PC-9 (cell line): ENCODE measurements around the gene DYNLT2B. TPM values are rescaled to one million over a fixed set of nuclear protein-coding genes. Genes with fewer than 3 reads are reported as not detected.
A peak's percentile ranks its signal among the peaks of the same experiment; 100 is the strongest.
"Not testable (repeated sequence)": the region's sequence is repeated elsewhere in the genome, so short reads cannot be mapped to it uniquely, and the experiment has no call there.

Experiments used
- Bru-seq: library from RNA; stranded (reverse); fragments of 400-500 nt; gene quantifications from one replicate; lab custom pipeline; 2021; lab: Mats Ljungman, UMichigan
- BruChase-seq, 2 experiments: library from RNA; stranded (reverse); fragments of 400-500 nt; gene quantifications; one replicate each; lab custom pipeline; 2021; lab: Mats Ljungman, UMichigan
- BruUV-seq: library from RNA; stranded (reverse); fragments of 400-500 nt; replicated peaks from 2 replicates; lab custom pipeline; 2021; lab: Mats Ljungman, UMichigan
- CTCF ChIA-PET: fragments of 300-600 bp; sonication (Branson Sonifier 250); formaldehyde crosslinking; loops from one replicate; lab custom pipeline; 2022; ENCODE audit warnings: antibody characterized with exemption; lab: Charles Lee
- POLR2A ChIA-PET: fragments of 300-600 bp; sonication (Branson Sonifier 250); formaldehyde crosslinking; loops from one replicate; lab custom pipeline; 2022; ENCODE audit warnings: antibody characterized with exemption; ENCODE audit not compliant: unreplicated experiment; lab: Charles Lee
- DNase-seq, 2 experiments: peaks; one replicate each; pipeline versions ENCODE4 v3.0.0 to v3.0.0-alpha.2; 2015 to 2022; ENCODE audit warnings: mixed read lengths in 1 of 2
- H2AFZ ChIP-seq: fragments of 200-600 bp; sonication (generic); 2 replicates; pipeline ENCODE4 v1.8.1; 2017; ENCODE audit warnings: antibody characterized with exemption
- H3F3A ChIP-seq: fragments of 200-600 bp; sonication (generic); 2 replicates; pipeline ENCODE4 v1.8.1; 2017; ENCODE audit warnings: antibody characterized with exemption, mild to moderate bottlenecking, low read depth; ENCODE audit not compliant: insufficient read depth
- H3K27ac ChIP-seq: fragments of 200-600 bp; sonication (generic); 2 replicates; pipeline ENCODE4 v1.6.1; 2016; ENCODE audit warnings: mixed run types
- H3K27me3 ChIP-seq: fragments of 200-600 bp; sonication (generic); 2 replicates; pipeline ENCODE4 v1.6.1; 2016; ENCODE audit warnings: low read depth, mixed run types; ENCODE audit not compliant: insufficient read depth
- H3K36me3 ChIP-seq: fragments of 200-600 bp; sonication (generic); 2 replicates; pipeline ENCODE4 v1.6.1; 2016; ENCODE audit warnings: low read depth, mixed run types
- H3K4me1 ChIP-seq: fragments of 200-600 bp; sonication (generic); replicated peaks from 2 replicates; pipeline ENCODE4 v1.6.1; 2016; ENCODE audit warnings: mixed run types; ENCODE audit not compliant: insufficient read depth
- H3K4me2 ChIP-seq: fragments of 200-600 bp; sonication (generic); 2 replicates; pipeline ENCODE4 v1.6.1; 2017; ENCODE audit warnings: mixed run types
- H3K4me3 ChIP-seq: fragments of 200-600 bp; sonication (generic); 2 replicates; pipeline ENCODE4 v1.6.1; 2016; ENCODE audit warnings: mixed run types
- H3K79me2 ChIP-seq: fragments of 200-600 bp; sonication (generic); 2 replicates; pipeline ENCODE4 v1.6.1; 2017; ENCODE audit warnings: low read depth, mixed run types
- H3K9me2 ChIP-seq: fragments of 200-600 bp; sonication (generic); 2 replicates; pipeline ENCODE4 v1.8.1; 2017; ENCODE audit warnings: mild to moderate bottlenecking; ENCODE audit not compliant: insufficient read depth
- H3K9me3 ChIP-seq: fragments of 200-600 bp; sonication (generic); 2 replicates; pipeline ENCODE4 v1.8.1; 2016; ENCODE audit warnings: low read depth; ENCODE audit not compliant: insufficient read depth
- H4K20me1 ChIP-seq: fragments of 200-600 bp; sonication (generic); 2 replicates; pipeline ENCODE4 v1.8.1; 2017; ENCODE audit not compliant: insufficient read depth
- EZH2 ChIP-seq: fragments of 200-600 bp; sonication (generic); IDR thresholded peaks from 2 replicates; pipeline ENCODE4 v1.8.0; 2017; ENCODE audit warnings: antibody characterized with exemption, low read depth
- intact Hi-C: fragments of 100-400 bp; cut with micrococcal nuclease; formaldehyde crosslinking; loops from one replicate; pipeline ENCODE4 v1.10.0; 2022; ENCODE audit not compliant: unreplicated experiment
- long read RNA-seq: library from polyadenylated mRNA; stranded (forward); transcript quantifications from one replicate; pipeline ENCODE4 v2.0.0, GENCODE V29; 2022
- total RNA-seq: library from RNA; stranded (reverse); gene quantifications from 2 replicates; pipeline ENCODE4 v1.2.3, GENCODE V29; 2021
- TF ChIP-seq, protein P1 (sequence below): fragments of 200-600 bp; sonication (generic); conservative IDR thresholded peaks from 2 replicates; pipeline ENCODE4 v1.6.1; 2017; ENCODE audit warnings: mixed run types, antibody characterized with exemption, mild to moderate bottlenecking, moderate library complexity

Gene DYNLT2B
- total RNA-seq = 5.1 and 5.3 TPM in 2 replicates
- percentile 58 among the genes with signal in this experiment for Bru-seq, nascent RNA
- percentile 73 among the genes with signal in this experiment for BruChase-seq, experiment 1, labeled RNA remaining after a 2-hour chase
- BruChase-seq, experiment 2, labeled RNA remaining after a 6-hour chase = percentile 67 among the genes with signal in this experiment
- long read RNA-seq = 0 reads

DNA sequence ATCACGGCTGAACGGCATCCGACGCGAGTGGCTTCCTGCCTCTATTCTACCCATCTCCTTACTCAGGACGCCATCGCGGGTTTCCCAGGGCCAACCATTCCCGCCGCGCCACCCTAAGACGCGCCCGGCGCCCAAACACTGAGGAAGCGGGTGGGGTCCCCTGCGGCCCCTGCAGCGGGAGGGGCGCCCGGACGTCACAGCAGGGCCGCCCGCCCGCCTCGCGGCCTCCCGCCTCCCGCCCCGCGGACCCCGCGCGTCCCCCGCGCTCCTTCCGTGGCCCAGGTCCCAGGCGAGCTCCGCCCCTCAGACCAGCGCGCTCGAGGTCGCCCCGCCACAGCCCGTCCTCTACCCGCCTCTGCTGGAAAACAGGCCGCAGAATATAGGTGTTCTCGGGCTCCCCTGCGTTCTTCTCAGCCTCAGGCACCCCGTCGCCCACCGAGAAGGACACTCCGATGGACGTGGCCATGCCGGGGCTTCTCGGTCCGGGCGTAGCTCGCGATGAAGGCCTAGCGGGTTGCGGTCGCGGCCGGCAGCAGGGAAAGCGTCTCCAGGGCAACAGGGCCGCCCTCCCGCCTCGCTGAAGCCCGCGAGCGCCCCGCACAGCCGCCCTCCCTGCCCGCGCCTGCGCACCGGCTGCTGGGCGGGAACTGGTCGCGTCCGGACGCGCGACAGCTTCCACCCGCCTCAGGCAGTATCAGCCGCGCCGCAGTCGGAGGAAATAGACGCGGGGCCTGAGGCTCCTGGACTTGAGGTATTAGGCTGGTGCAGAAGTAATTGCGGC lies at the start of gene DYNLT2B:
Gene DYNLT2B, minus strand, starts transcription at position 554 of the 781 bp plus-strand sequence. Its CDS starts 88 bp downstream, at position 466.
- Histone ChIP-seq H3K9me3 (no peaks in the 10 kb centered on the region), H3K9me2 (no peaks in the 10 kb centered on the region), H3K4me3 (no peak within 1 kb of the TSS), H3K79me2 (no peaks in the 10 kb centered on the region), H3F3A (peaks cover 53% of the 10 kb centered on the region), H3K4me1 (no peaks in the 10 kb centered on the region), H2AFZ (no peak within 1 kb of the TSS), H3K27me3 (no peaks in the 10 kb centered on the region), H4K20me1 (no peaks in the 10 kb centered on the region; the same call in 1 of the 2 replicates), H3K36me3 (peaks cover 12% of the 10 kb centered on the region), H3K4me2 (no peak within 1 kb of the TSS), H3K27ac (no peak within 1 kb of the TSS)
- CTCF ChIA-PET = no interaction called here
- intact Hi-C loops = no loop called here
- DNase-seq = no peak
- POLR2A ChIA-PET = no interaction called here
- TF ChIP-seq EZH2 = no peak
- TF ChIP-seq, protein P1, sequence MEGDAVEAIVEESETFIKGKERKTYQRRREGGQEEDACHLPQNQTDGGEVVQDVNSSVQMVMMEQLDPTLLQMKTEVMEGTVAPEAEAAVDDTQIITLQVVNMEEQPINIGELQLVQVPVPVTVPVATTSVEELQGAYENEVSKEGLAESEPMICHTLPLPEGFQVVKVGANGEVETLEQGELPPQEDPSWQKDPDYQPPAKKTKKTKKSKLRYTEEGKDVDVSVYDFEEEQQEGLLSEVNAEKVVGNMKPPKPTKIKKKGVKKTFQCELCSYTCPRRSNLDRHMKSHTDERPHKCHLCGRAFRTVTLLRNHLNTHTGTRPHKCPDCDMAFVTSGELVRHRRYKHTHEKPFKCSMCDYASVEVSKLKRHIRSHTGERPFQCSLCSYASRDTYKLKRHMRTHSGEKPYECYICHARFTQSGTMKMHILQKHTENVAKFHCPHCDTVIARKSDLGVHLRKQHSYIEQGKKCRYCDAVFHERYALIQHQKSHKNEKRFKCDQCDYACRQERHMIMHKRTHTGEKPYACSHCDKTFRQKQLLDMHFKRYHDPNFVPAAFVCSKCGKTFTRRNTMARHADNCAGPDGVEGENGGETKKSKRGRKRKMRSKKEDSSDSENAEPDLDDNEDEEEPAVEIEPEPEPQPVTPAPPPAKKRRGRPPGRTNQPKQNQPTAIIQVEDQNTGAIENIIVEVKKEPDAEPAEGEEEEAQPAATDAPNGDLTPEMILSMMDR = no peak
- BruUV-seq = no TSS peak

DNA sequence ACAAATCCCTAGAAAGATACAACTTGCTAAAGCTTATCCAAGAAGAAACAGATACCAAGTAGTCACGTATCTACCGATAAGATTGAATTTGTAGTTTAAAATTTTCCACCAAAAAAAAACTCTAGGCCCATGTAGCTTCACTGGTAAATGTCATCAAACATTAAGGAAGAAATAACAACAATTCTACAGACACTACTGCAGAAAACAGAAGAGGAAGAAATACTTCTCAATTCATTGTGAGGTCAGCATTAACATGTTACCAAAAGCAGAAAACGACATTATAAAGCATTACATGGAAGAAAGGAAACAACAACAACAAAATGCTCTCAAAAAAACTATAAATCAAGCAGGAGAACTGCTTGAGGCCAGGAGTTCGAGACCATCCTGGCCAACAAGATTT lies 47.7 kb upstream of the DYNLT2B start:
- ChIA-PET POLR2A (interaction anchor here (0.6 kb wide), 1 partner anchor 132 kb away, joined by 4 read pairs; no protein-coding TSS in a partner anchor), CTCF (no interaction called here)
- H3K36me3 ChIP-seq = peaks cover 18% of the 10 kb centered on the region
- H3K27me3 ChIP-seq = no peaks in the 10 kb centered on the region
- no peak overlapping the region for H3K4me2 ChIP-seq
- no peaks in the 10 kb centered on the region for H3K9me2 ChIP-seq
- H3K79me2 ChIP-seq = no peaks in the 10 kb centered on the region
- H3K4me3 ChIP-seq = no peak overlapping the region
- no peak overlapping the region for H3K27ac ChIP-seq
- H3F3A ChIP-seq = peaks cover 18% of the 10 kb centered on the region
- intact Hi-C loops = loop anchor here (5.0 kb wide), 1 partner anchor 42 kb away; no protein-coding TSS in a partner anchor
- DNase-seq = no peak
- no peaks in the 10 kb centered on the region for H3K4me1 ChIP-seq
- no peak overlapping the region for H2AFZ ChIP-seq
- H3K9me3 ChIP-seq = no peaks in the 10 kb centered on the region
- TF ChIP-seq EZH2 = no peak
- TF ChIP-seq, protein P1 = no peak
- no TSS peak for BruUV-seq
- peaks cover 13% of the 10 kb centered on the region; the same call in 1 of the 2 replicates for H4K20me1 ChIP-seq

DNA sequence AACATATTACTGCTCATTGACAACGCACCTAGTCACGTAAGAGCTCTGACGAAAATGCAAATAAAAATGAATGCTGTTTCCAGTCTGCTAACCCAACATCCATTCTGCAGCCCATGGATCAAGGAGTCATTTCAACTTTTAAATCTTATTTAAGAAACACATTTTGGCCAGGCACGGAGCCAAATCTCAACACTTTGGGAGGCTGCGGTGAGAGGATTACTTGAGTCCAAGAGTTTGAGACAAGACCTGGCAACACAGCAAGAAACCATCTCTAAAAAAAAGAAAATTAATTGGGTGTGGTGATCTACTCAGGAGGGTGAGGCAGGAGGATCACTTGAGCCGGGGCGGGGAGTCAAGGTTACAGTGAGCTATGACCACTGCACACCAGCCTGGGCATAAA lies 42.5 kb upstream of the DYNLT2B start:
- H3K4me2 ChIP-seq = no peak overlapping the region
- H3K9me3 ChIP-seq = no peaks in the 10 kb centered on the region
- no peak overlapping the region for H2AFZ ChIP-seq
- intact Hi-C loops = no loop called here
- no peaks in the 10 kb centered on the region for H3K27me3 ChIP-seq
- H3K9me2 ChIP-seq = no peaks in the 10 kb centered on the region
- no peak overlapping the region for H3K27ac ChIP-seq
- BruUV-seq = no TSS peak
- CTCF ChIA-PET = no interaction called here
- H4K20me1 ChIP-seq = 0 out of 2 replicates have a peak, but pooled peaks cover 5% of the 10 kb centered on the region
- POLR2A ChIA-PET = no interaction called here
- no peak overlapping the region for H3K4me3 ChIP-seq
- peak in 1 of 2 experiments; percentile 5 for DNase-seq
- TF ChIP-seq EZH2 = no peak
- TF ChIP-seq, protein P1 = no peak
- H3K36me3 ChIP-seq = peaks cover 42% of the 10 kb centered on the region
- H3F3A ChIP-seq = peaks cover 16% of the 10 kb centered on the region
- H3K79me2 ChIP-seq = no peaks in the 10 kb centered on the region
- no peaks in the 10 kb centered on the region for H3K4me1 ChIP-seq

DNA sequence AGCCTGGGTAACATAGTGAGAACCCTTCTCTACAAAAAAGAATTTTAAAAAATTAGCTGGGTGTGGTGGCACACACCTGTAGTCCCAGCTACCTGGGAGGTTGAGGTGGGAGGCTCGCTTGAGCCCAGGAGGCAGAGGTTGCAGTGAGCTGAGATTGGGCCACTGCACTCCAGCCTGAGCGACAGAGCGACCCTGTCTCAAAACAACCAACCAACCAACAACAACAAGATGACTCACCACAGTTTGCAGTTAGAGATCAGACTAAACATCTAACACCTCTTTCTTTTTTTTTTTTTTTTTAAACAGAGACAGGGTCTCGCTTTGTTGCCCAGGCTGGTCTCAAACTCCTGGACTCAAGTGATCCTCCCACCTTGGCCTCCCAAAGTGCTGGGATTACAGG lies 40.5 kb upstream of the DYNLT2B start:
- H4K20me1 ChIP-seq, H3K9me2 ChIP-seq, H3K79me2 ChIP-seq, H3K27me3 ChIP-seq, POLR2A ChIA-PET, CTCF ChIA-PET, H3K4me2 ChIP-seq, H3K4me1 ChIP-seq, H2AFZ ChIP-seq, DNase-seq, H3K27ac ChIP-seq, H3K4me3 ChIP-seq, H3K9me3 ChIP-seq, BruUV-seq: not testable (repeated sequence)
- Histone ChIP-seq H3F3A (peaks cover 11% of the 10 kb centered on the region), H3K36me3 (peaks cover 50% of the 10 kb centered on the region)
- intact Hi-C loops = loop anchor here (5.0 kb wide), 1 partner anchor 106 kb away; no protein-coding TSS in a partner anchor
